Testis (tissue), 3 donors: ENCODE results near the gene PTGER4. TPM values are rescaled to one million over a fixed set of nuclear protein-coding genes. Genes with fewer than 3 reads are reported as not detected.
A peak's percentile ranks its signal among the peaks of the same experiment; 100 is the strongest.

Source experiments
- DNase-seq: peaks from one replicate; pipeline ENCODE4 v3.0.0-alpha.2; 2019
- H3K27ac ChIP-seq, 2 donors: fragments of 200-600 bp; sonication (generic); one replicate each; pipeline ENCODE4 v1.5.1; 2019
- H3K27me3 ChIP-seq: fragments of 200-600 bp; sonication (generic); one replicate; pipeline ENCODE4 v1.5.1; 2019
- H3K36me3 ChIP-seq: fragments of 200-600 bp; sonication (generic); one replicate; pipeline ENCODE4 v1.5.1; 2017; ENCODE audit warnings: low read depth; ENCODE audit errors: missing control alignments
- H3K4me1 ChIP-seq: fragments of 200-600 bp; sonication (generic); one replicate; pipeline ENCODE4 v1.5.1; 2019
- H3K4me3 ChIP-seq, 2 donors: fragments of 200-600 bp; sonication (generic); one replicate each; pipeline ENCODE4 v1.5.1; 2017 to 2019
- H3K9me3 ChIP-seq: fragments of 200-600 bp; sonication (generic); one replicate; pipeline ENCODE4 v1.5.1; 2017
- CTCF ChIP-seq, 3 experiments: fragments of 450-650 bp in 2 of 3; fragments of 200-600 bp in 1 of 3; sonication (generic) in 1 of 3; IDR thresholded peaks; one replicate each; pipeline ENCODE4 v1.5.1; 2016 to 2019; ENCODE audit warnings: antibody characterized with exemption in 3 of 3, mild to moderate bottlenecking in 2 of 3, moderate library complexity in 1 of 3
- POLR2A ChIP-seq: fragments of 450-650 bp; IDR thresholded peaks from one replicate; pipeline ENCODE4 v1.6.1; 2017; ENCODE audit warnings: antibody characterized with exemption, mild to moderate bottlenecking, moderate library complexity
- WGBS, 2 donors: methylation state at CpG; one replicate each; pipeline ENCODE4 v1.1.5; 2018; 5-methylcytosine and 5-hydroxymethylcytosine counted together
- intact Hi-C: fragments of 100-400 bp; cut with DNase I; formaldehyde crosslinking; loops from one replicate; pipeline ENCODE4 v1.15.1; 2023; ENCODE audit warnings: low total_unique reads
- polyA plus RNA-seq: library from polyadenylated mRNA; stranded (reverse); fragments of 350-450 nt; fragmentation: Illumina TruSeq; extraction: RNeasy Lipid Tissue Mini Kit (QIAGEN cat#74804); gene quantifications from one replicate; pipeline ENCODE4 v1.2.3, GENCODE V29; 2014; ENCODE audit warnings: low read depth, low replicate concordance; ENCODE audit not compliant: insufficient read depth
- total RNA-seq, 2 donors: library from RNA; depleted of rRNA; stranded (reverse); fragments of >200 nt; gene quantifications; one replicate each; pipeline ENCODE4 v1.2.3, GENCODE V29; 2016

The PTGER4 gene
- total and polyA plus RNA-seq, 3 donors from 2014 or later = 8.7 to 10.4 (median 10.1) TPM

DNA sequence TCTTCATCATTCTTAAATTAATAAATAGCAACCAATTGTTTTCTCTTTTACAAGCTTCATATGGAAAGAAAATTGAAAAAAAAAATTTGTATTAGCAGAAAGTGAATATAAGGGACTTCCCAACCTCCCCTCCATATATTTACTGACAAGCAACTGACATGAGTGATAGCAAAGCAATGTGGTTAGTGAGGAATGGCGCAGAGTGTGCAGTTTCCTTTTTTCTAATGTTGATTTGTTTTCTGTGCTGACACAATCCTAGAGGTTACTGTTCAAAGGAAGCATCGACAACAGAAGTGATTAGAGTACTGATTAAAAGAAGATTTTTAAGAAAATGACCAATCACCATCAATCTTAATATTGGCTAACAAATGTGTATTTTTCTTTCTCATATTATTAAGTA, 1.7 kb upstream of the PTGER4 start:
- no peak overlapping the region for H3K27ac ChIP-seq
- no peak overlapping the region for H3K4me3 ChIP-seq
- peaks cover 4% of the 10 kb centered on the region for H3K4me1 ChIP-seq
- TF ChIP-seq POLR2A = no peak
- TF ChIP-seq CTCF (IDR thresholded peaks at IDR 0.05) = no peak
- intact Hi-C loops = no loop called here
- no peaks in the 10 kb centered on the region for H3K9me3 ChIP-seq
- no peak for DNase-seq
- no peaks in the 10 kb centered on the region for H3K27me3 ChIP-seq
- WGBS, 2 donors = 59 to 62% methylated on average over 2 of the region's 2 CpGs
- H3K36me3 ChIP-seq = no peaks in the 10 kb centered on the region

DNA sequence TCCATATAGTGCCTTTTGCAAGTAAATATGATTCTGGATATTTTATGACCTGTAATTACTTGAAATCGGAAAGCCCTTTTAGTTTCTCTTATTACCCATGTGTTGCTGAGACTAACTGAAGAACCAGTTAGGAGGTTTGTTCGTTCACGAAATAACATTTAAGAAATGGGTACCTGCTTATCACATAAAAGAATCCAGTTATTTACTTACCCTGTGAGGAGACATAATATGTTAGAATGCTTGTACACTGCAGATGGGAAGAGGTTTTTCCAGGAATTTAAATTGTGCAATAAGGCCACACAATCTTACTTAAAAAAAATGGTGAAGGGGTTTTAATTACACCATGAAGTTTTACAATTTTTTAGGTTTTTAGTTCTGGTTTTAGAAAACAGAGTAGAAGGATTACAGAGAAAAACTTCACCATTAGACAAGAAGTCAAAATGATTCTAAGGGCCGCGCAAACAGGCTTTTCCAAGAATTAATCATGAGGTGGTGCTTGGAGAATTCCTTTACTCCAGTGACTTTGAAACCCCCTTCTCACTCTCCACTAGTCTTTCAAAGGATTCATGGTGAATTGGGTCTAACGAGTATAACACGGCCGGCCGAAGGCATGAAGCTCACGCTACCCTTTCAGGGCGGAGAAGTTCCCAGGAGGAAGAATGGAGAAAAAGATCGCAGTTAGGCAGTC, 1.1 kb upstream of the PTGER4 start:
- intact Hi-C loops = no loop called here
- WGBS, 2 donors = 18 to 21% methylated on average over 12 of the region's 12 CpGs
- peak overlapping the region in 1 of 2 donors; percentile 78 for H3K27ac ChIP-seq
- H3K4me1 ChIP-seq = peaks cover 4% of the 10 kb centered on the region
- H3K27me3 ChIP-seq = no peaks in the 10 kb centered on the region
- no peaks in the 10 kb centered on the region for H3K36me3 ChIP-seq
- H3K4me3 ChIP-seq = peak overlapping the region; percentile 62 to 65
- DNase-seq = no peak
- H3K9me3 ChIP-seq = no peaks in the 10 kb centered on the region
- TF ChIP-seq CTCF (IDR thresholded peaks at IDR 0.05) = no peak
- no peak for TF ChIP-seq POLR2A

- no peaks in the 10 kb centered on the region for H3K9me3 ChIP-seq
- H3K36me3 ChIP-seq = no peaks in the 10 kb centered on the region
- DNase-seq = peak; percentile 92
- intact Hi-C loops = no loop called here
- 0 to 1% methylated on average over 26 to 56 of the region's 60 CpGs for whole genome bisulfite sequencing, 2 donors
- peak overlapping the region; percentile 62 to 65 for H3K4me3 ChIP-seq
- H3K27ac ChIP-seq = peak overlapping the region; percentile 41 to 78
- TF ChIP-seq POLR2A (no peak), CTCF (IDR thresholded peaks at IDR 0.05) (no peak)
- H3K4me1 ChIP-seq = peaks cover 4% of the 10 kb centered on the region
- H3K27me3 ChIP-seq = no peaks in the 10 kb centered on the region
Observed at GRCh38 chr5:40679148-40679912, 385 bp upstream of the PTGER4 start.

- peak; percentile 22 for DNase-seq
- H3K9me3 ChIP-seq = no peaks in the 10 kb centered on the region
- TF ChIP-seq CTCF (IDR thresholded peaks at IDR 0.05) = no peak
- no peak for TF ChIP-seq POLR2A
- WGBS, 2 donors = 6 to 9% methylated on average over 26 to 37 of the region's 37 CpGs
- no peaks in the 10 kb centered on the region for H3K36me3 ChIP-seq
- intact Hi-C loops = no loop called here
- H3K27me3 ChIP-seq = no peaks in the 10 kb centered on the region
- H3K27ac ChIP-seq = no peak overlapping the region
- peaks cover 4% of the 10 kb centered on the region for H3K4me1 ChIP-seq
- H3K4me3 ChIP-seq = peak overlapping the region; percentile 62 to 65
Observed at GRCh38 chr5:40680741-40681362, 1.1 kb downstream of the PTGER4 start.
